Islet precursor cell (in vitro differentiated cells): Measurements from ENCODE around the gene PKD1L1.

Experiments used
- DNase-seq: peaks from one replicate; pipeline ENCODE4 v3.0.0-alpha.2; 2018

The PKD1L1 gene

GRCh38 chr7:47901542-47901941, 46.7 kb downstream of the PKD1L1 start:
- DNase-seq, result no peak

GRCh38 chr7:47897831-47898230, 50.4 kb downstream of the PKD1L1 start:
- no peak for DNase-seq

GRCh38 chr7:47896809-47897423, 51.4 kb downstream of the PKD1L1 start:
- no peak for DNase-seq

GRCh38 chr7:47895026-47895425, 53.2 kb downstream of the PKD1L1 start:
- no peak for DNase-seq

- DNase-seq, result no peak
Observed at GRCh38 chr7:47893721-47894365, 54.4 kb downstream of the PKD1L1 start.

GRCh38 chr7:47893238-47893637, 55.0 kb downstream of the PKD1L1 start:
- DNase-seq, result peak; percentile 68

- DNase-seq, result no peak
Observed at GRCh38 chr7:47890606-47891005, 57.7 kb downstream of the PKD1L1 start.

GRCh38 chr7:47890125-47890524, 58.1 kb downstream of the PKD1L1 start:
- no peak for DNase-seq

GRCh38 chr7:47889723-47890122, 58.5 kb downstream of the PKD1L1 start:
- DNase-seq, result no peak

GRCh38 chr7:47888371-47889265, 59.6 kb downstream of the PKD1L1 start:
- no peak for DNase-seq

- no peak for DNase-seq
Observed at GRCh38 chr7:47887016-47887640, 61.1 kb downstream of the PKD1L1 start.

- no peak for DNase-seq
Observed at GRCh38 chr7:47885987-47886811, 62.1 kb downstream of the PKD1L1 start.

- DNase-seq, result no peak
Observed at GRCh38 chr7:47885309-47885986, 62.8 kb downstream of the PKD1L1 start.

GRCh38 chr7:47884675-47885074, 63.6 kb downstream of the PKD1L1 start:
- DNase-seq, result no peak

- DNase-seq, result no peak
Observed at GRCh38 chr7:47882635-47883034, 65.6 kb downstream of the PKD1L1 start.

- DNase-seq, result no peak
Observed at GRCh38 chr7:47881256-47881655, 67.0 kb downstream of the PKD1L1 start.

GRCh38 chr7:47878662-47879061, 69.6 kb downstream of the PKD1L1 start:
- DNase-seq, result no peak

GRCh38 chr7:47877336-47877735, 70.9 kb downstream of the PKD1L1 start:
- DNase-seq, result no peak

GRCh38 chr7:47875998-47876744, 72.1 kb downstream of the PKD1L1 start:
- no peak for DNase-seq

GRCh38 chr7:47875406-47875805, 72.9 kb downstream of the PKD1L1 start:
- no peak for DNase-seq

GRCh38 chr7:47873762-47874161, 74.5 kb downstream of the PKD1L1 start:
- no peak for DNase-seq
